Endothelial cell of umbilical vein (primary cell): Measurements from ENCODE around the gene MYOD1.

Source experiments
- EZH2 ChIP-seq: IDR thresholded peaks from 2 replicates; pipeline ENCODE4 v1.6.1; 2012; ENCODE audit warnings: borderline replicate concordance, low read depth, mild to moderate bottlenecking, moderate library complexity, low read length, inconsistent platforms; ENCODE audit not compliant: severe bottlenecking
- TF ChIP-seq, protein P1 (sequence below), 2 donors: IDR thresholded peaks; 1 replicate in 1 of 2; 2 replicates in 1 of 2; pipeline ENCODE4 v1.5.1; 2011; ENCODE audit warnings: low read length in 2 of 2, mild to moderate bottlenecking in 2 of 2, moderate library complexity in 2 of 2, control low read depth in 1 of 2, inconsistent platforms in 1 of 2, low read depth in 1 of 2; ENCODE audit not compliant: insufficient read depth in 1 of 2; ENCODE audit errors: extremely low read depth in 1 of 2

DNA sequence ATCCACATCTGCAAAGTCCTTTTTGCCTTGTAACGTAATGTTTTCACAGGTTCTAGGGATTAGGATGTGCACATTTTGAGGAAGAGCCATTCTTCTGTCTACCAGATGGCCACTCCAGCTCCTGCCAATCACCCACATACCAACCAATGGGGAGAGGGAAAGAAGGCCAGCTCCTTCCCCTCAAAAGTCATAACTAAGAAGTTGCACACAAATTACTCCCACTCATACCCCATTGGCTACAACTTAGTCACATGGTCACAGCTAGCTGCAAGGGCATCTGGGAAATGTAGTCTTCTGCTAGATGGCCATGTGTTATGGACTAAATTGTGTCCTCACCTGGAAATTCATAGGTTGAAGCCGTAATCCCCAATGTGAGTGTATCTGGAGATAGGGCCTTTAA lies 15.4 kb upstream of the MYOD1 start:
- TF ChIP-seq, protein P1, sequence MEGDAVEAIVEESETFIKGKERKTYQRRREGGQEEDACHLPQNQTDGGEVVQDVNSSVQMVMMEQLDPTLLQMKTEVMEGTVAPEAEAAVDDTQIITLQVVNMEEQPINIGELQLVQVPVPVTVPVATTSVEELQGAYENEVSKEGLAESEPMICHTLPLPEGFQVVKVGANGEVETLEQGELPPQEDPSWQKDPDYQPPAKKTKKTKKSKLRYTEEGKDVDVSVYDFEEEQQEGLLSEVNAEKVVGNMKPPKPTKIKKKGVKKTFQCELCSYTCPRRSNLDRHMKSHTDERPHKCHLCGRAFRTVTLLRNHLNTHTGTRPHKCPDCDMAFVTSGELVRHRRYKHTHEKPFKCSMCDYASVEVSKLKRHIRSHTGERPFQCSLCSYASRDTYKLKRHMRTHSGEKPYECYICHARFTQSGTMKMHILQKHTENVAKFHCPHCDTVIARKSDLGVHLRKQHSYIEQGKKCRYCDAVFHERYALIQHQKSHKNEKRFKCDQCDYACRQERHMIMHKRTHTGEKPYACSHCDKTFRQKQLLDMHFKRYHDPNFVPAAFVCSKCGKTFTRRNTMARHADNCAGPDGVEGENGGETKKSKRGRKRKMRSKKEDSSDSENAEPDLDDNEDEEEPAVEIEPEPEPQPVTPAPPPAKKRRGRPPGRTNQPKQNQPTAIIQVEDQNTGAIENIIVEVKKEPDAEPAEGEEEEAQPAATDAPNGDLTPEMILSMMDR (IDR thresholded peaks at IDR 0.05; ENCODE audit: extremely low read depth in 1 of 2, insufficient read depth in 1 of 2, low read depth in 1 of 2, low read length in 2 of 2) = no peak
- no peak for TF ChIP-seq EZH2
